Middle frontal gyrus (tissue), 1 donor: ENCODE data around the gene IFT43.

Experiments used
- DNase-seq: peaks from one replicate; pipeline ENCODE4 v3.0.0-alpha.2; 2015; ENCODE audit warnings: low spot score; ENCODE audit errors: extremely low spot score

Gene IFT43

DNA sequence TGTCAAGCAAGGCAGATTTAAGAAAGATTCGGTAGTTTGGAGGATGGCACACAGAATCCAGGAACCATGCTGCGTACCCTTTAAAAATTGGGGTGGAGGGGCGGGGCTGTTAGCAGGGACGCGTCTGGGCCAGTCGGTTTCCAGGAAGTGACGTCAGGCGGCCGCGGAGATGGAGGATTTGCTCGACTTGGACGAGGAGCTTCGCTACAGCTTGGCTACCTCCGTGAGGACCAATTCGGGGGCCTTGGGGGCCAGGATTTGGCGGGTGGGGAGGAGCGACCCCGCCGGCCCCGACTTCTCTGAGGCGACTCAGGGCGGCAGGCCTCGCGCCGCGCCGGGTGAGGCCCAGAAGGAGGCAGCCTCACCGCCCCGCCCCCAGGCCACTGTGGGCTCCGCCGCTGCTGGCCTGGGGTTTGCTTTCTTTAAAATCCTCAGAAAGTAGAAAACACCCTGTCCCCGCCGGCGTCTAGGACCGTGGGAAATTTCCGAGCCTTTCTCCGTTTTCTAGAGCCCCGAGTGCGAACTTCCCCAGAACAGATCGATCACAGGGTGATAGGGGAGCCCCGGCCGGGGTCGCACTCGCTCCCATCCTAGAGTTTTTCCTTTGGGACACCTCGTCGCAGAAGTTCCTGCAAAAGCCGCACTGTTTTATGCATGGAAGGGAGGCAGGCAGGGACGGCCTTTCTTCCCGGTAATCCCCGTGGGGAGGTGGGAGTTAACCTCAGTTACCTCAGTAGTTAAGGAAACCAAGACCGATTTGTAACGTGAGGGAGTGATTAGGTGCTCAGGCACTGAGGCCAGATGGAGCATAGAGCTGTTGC is at the start of gene IFT43:
IFT43 (plus strand) TSS at position 146 of the 821 bp plus-strand sequence; CDS start at position 170, 24 bp downstream.
- DNase-seq: peak; percentile 81

DNA sequence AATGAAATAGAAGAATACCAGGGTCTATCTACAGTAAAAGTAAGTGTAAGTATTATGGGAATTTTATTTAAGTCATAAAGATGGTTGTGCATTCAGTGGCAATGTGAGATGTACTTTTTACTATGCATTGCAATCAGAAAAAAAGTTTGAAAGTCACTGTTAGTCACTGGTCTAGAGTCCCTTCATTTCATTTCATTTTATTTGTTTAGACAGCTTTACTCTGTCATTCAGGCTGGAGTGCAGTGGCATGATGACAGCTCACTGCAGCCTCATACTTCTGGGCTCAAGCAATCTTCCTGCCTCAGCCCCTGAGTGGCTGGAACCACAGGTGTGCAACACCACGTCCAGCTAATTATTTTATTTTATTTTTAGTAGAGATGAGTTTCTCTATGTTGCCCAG is 46.4 kb upstream of the IFT43 start:
- DNase-seq: no peak

DNA sequence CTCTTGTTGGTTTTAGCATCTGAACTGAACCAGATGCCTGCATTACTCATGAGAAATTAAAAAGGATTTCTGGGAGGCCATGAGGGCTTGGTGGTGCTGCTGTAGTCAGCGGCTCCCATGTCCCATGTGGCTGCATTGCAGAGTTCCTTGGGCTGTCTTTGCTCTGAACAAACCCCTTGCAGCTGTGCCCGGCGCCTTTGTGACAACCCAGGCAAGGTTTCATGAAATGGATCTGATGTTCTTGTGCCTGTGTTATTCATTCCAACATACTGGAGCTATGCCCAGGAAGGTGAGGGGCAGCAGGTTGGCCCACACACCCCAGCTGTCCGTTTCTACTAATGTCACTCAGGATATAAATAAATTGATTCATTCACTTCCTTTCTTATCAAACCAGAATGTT is 44.5 kb upstream of the IFT43 start:
- no peak for DNase-seq

DNA sequence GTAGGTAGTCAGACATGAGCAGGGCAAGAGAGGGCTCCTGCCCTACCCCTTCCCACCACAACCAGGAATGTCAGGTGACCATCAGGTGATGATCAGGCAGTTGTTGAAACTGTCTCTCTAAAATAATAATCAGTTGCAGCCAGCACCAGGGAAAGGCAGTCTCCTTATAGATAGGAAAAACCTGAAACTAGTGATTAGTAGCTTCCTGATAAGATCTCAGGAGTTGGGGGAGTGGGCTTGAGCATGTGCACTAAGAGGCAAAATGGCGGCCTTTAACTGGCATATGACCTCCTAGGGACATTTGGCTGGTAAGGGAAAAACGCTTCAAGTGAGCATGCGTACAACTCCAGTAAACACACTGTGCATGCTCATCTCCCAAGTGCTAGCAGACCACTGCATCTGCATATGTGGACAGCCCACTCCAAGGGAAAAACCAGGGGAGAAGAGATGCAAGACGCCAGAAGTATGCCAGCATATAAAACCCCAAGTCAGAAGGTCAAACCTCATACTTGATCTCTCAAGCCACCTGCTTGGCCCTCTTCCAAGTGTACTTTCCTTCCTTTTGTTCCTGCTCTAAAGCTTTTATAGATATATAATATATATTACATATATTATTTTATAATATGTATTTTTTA is 40.8 kb upstream of the IFT43 start:
- no peak for DNase-seq

DNA sequence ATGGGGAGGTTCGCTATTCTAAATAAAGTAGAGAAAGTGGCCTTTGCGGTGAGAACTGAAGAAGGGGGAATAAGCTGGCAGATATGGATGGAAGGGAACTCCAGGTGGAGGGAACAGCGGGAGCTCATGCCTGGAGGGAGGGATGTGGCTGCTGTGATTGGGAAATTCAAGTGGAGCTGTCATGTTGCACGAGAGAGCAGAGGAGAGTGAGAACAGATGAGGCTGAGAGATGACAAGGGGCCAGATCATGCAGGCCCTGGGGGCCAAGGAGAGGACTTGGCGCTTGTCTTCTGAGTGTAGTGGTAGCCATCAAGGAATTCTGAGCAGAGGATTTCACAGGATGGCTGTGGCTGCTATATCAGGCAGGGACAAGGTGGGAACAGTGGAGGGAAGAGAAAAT is 38.8 kb upstream of the IFT43 start:
- no peak for DNase-seq

DNA sequence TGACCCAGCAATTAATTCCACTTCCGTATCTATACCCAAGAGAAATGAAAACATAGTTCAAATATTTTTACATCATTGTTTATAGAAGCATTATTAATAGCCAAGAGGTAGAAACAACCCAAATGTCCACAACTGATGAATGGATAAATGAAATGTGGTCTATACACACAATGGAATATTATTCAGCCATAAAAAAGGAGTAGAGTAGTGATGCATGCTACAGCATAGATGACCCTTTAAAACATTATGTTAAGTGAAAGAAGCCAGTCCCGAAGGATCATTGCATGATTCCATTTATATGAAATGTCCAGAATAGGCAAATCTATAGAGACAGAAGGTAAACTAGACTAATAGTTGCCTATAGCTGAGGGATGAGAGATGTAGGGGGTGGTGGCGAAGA is 33.1 kb upstream of the IFT43 start:
- no peak for DNase-seq

DNA sequence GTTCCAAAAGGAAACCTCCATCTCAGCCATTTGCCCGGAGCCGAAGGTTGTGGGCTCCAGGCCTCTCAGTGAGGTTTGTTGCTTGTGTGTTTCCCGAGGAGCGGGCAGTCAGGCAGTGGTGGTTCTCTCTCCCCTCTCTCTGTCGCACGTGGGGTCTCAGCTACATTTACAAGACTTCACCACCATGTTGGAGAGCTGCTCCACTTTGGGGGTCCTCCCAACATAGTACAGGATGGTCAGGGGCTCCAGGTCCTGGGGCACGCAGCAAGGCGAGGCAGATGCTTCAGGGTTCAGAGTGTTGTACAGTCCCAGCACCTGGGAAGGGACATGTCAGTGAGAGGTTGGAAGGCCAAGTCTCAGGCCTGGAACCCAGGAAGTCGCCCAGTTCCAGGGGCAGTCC is 26.5 kb upstream of the IFT43 start:
- DNase-seq: no peak

DNA sequence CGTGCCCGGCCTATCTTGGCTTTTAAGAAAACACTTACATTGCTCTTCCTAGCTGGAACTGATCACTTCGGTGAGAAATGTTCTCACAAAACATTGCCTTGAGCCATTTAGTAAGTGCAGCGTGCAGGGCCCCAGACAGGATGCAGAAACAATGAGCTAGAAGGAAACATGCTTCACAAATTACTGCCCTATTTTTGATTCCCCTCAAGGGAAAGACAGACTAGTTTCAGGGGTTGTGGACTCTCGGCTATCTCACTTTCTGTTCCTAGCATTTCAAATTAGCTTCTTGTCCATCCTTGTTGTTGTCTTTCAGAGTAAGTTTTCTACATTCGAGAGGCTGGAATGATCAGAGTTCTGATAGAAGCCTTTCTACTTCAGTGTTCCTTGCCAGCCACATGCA is 25.3 kb upstream of the IFT43 start:
- no peak for DNase-seq

DNA sequence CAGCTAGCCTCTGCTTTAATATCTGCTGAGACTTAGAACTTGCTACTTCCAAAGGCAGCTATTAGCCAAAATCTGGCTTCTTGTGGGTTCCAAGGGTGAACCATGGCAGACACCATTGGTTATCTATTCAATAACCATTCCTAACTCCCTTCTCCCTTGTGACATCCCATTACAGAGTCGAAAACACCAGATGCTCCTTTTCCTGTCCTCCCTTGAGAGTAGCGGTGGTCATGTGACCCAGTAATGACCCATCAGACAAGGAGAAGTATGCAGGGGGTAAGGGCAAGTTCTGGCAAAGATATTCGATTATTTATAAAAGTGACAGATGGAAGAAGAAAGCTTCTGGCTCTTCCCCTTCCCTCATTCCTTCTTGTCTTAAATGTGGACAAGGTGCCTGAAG is 23.9 kb upstream of the IFT43 start:
- DNase-seq: no peak

DNA sequence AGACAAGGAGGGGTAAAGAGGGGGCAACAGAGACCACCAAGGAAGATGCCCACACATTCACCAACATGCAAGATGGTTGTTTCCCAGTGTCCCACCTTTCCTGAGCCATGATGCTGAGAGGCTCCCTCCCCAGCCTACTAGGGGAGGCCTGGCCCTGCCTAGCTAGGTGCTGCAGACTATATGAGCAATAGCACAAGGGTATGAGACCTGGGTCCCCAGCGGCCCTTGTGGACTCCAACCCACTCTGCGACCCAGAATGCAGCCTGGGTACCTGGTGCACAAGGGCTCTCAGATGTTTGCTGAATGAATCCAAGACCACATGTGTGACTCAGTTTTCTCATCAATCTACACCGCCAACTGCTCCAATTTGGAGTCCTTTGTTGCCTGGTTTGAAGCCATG is 17.7 kb upstream of the IFT43 start:
- DNase-seq: no peak

DNA sequence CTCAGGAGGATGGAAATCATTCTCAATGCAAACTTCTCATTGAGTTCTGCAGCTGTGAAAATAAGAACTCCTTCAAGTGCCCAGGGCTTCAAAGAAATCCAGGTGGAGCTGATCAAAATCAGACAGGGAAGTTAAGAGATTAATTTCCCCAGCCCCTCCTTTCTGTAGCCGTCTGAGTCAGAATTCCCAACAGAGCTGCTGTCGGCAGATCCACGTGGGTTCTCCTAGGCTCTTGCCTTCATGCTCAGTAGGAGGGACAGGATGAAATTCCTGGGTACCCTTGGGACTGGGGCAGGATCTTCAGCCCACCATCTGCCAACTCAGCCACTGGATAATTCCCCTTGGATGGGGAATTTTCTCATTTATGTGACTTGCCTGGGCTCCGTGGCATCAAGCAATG is 17.1 kb upstream of the IFT43 start:
- no peak for DNase-seq

DNA sequence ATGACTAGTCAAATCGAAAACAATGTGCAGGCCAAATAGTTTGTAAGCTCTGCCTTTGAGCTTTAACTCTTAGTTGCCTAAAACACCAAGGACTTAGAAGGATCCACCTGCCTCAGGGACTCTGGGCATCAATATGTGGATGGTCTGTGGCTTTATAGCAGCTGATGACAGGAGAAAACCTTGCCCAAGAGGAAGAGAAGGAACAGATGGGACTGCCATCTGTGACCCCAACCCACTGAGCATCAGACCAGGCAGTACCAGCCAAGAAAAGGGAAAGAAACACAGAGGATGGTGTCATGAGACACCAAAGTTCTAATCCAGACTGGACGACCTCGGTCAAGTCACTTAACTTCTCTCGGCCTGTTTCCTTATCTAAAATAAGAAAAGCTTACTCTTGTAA is 16.4 kb upstream of the IFT43 start:
- DNase-seq: no peak

DNA sequence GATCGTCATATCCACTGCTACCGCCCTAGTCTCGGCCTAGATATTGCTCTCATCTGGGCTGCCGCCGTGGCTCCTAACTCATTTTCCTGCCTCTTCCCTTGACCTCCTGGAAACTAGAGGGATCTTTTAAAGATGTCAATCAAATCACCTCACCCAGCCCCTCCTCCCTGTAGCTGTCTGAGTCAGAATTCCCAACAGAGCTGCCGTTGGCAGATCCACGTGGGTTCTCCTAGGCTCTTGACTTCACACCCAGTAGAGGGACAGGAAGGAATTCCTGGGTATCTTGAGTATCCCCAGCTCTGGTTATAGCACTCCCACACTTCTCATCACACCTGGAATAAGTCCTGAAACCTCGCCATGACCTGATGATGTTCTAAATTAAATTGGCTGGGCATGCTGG is 15.7 kb upstream of the IFT43 start:
- no peak for DNase-seq

DNA sequence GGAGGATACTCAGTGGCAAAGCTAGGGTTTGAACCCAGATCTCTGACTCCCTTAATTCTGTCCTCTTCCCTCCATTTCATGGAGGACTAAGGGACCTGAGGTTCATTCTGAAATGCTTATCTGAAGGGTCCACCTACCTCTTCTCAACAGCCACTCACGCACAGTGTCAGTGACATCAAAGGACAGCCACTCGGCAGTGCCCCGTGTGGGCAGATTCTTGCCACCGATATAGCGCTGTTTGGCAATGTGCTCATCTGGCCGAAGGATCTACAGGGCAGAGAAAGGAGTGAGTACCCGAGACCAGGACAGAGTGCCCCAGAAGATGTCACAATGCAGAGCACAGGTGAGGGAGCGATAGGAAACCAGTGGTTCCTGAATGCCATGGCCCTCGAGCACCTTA is 14.6 kb upstream of the IFT43 start:
- no peak for DNase-seq

DNA sequence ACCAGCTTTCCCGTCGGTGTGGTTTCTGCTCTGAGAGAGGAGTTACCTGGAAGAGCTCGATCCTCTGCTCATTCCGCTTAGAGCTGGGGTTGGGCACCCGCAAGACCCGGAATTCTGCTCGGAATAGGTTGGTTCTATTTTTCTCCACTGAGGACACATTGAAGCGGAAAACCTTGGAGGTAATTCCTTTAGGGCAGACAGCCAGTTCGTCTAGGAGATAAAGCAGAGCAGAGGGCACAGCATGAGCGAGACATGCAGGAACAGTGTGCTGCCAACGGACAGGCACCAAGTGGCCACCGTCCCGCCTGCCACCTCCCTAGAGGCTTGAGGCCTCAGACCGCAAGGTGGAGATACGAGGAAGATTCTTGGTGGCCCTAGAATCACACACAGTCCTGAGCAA is 14.1 kb upstream of the IFT43 start:
- no peak for DNase-seq

DNA sequence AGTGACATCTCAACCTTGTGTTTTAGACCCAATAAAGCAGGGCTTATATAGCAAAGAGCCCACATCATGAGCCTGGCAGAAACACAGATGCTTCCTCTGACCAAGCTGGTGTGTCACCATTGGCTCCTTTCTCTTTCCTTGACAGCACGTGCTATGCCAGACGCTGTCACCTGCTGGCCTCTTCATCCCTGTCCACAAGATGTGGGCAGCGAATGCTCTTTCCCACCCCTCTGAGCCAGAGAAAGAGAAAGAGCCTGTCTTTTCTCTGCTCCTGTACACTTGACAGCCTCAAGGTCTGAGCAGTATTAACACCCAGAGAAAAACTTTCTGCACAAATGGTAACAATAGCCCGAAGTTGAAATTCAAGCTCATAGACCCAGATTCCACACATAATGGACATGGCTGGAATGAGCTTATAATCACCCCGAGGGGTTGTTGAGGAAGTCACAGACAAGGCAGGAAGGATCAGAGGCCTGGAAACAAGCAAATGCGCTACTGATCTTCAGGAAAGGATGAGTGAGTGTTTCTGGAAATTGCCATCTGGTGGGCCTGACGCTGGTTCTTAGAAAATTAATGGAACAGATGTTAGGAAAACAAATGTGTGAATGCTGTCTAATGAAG is 12.7 kb upstream of the IFT43 start:
- no peak for DNase-seq

DNA sequence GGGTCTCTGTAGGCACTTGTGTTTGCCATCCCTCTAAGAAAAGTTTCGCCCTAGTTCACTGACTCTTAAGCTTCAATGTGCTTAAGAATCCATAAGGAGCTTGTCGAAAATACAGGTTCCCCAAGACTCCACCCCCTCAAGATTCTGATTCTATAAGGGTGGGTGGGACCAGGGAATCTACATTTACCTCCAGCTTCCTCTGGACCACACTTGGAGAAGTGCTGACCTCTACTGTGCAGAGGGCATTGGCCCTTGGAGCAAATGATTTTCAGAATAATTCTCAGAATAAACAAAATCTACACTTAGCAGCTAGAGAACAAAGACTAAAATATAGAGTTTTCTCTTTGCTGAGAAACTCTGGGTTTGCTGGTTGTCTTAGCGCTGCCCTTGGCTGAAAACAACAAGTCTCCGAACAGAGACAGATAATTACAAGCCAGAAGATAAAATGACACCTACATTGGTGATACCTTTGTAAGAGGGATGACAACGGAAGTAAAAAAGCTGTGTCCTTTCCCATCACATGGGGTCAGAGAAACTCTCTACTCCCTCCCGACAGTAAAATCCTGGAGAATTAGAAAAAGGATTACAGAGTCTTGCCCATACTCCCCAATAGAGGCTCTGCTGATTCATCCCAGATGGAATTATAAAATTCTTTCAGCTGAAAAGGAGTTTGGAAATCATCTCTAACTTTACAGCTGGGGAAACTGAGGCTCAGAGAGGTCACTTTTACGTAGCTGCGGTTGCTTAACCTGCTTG is 8.6 kb upstream of the IFT43 start:
- DNase-seq: no peak

DNA sequence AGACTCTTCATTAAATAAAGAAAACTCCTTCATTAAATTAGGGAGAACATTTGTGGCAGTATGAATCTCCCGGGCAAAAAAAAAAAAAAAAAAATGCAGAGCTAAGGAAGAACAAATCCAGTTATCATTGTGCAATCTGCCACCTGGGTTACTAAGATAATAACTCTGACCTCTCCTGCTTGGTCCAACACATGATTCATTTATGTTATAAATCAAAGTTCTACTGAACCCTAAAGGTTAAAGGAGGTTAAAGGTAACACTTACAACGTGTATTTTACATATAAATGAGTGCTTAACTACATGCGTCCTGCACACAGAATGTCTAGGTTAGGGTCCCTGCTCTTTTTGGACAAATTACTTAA is 8.0 kb upstream of the IFT43 start:
- no peak for DNase-seq

DNA sequence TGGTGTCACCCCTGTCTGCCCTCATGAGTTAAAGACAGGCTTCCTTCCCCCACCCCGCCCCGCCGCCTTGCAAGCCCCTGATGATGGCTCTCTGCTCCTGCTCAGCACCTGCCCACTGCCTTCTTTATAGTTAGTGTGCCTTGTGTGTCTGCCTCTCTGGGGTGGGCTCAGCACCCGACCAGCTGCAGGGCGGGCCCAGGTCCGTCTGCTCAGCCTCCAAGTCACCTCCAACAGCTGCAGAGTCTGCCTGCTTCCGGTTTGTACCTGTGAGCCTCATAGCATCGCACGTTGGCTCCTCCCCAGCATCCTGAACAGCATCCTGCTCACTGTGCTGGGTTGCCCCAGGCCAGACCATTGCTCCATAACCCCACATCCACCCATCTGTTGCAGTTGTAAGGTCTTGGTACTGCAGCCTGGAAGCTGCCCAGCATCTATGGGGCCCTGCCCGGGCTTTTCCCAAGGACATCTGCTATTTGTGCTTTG is 7.3 kb upstream of the IFT43 start:
- DNase-seq: no peak

DNA sequence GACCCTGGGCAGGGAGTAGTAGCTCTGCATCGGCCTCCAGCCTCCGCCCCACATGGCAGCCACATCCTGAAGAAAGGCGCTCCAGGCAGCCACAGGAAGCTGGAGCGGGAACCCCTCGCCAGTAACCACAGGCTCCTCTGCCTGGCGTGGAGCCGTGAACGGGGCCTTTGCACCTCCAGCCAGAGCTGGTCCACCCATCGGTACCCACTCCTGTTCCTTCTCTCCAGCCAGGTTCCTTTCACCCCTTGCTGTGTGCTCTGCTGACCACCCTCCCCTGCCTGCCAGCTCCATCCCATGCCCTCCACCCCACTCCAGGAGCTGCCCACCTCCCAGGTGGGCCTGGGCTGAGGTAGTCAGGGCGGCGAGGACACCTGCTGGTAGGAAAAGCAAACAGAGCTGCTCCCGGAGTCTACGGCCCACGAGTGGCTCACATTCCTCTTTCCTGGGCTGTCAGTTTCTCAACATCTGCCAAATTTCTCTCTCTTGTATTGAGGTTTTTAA is 6.4 kb upstream of the IFT43 start:
- DNase-seq: no peak

DNA sequence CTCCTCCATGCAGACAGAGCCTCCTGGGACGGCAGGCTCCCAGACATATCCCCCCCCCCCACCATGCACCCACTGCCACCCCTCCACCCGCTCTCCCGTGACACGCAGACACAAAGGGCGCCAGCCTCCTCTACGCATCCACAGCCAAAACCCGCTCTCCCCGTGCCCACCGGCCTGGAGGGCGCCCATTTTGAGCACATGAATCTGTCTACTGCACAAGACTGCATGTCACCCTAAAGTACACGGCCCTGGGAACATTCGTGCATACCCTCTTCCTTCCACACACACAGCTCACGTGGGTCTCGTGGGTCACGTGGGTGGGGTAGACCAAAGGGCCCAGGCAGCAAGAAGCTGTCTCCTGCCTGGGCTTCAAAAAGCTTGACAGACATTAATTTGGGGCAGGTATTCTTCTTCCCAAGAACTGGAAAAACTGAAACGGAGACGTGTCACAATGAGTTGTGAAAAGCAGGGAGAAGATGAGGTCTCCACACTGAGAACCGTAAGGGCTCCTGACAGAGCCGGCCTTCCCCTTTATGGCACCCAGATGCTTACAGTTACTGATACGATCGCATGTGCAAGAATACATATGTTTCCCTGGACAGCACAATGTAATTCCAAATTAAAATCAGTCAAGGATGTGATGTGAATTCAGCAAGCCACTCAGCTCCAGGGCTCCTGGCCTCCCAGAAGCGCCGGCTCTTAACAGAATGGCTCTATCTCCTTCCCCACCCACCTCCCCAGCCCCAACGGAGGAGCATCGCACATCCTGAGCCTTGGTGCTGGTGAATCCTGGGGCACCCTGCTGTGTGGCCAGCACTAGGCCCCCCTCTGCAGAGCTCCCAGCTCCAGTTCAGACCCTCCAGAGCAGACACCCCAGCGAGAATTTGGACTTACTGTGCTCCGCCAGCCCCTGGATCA is 5.7 kb upstream of the IFT43 start:
- no peak for DNase-seq
